ENCODE measurements around the gene MPV17L2.

GRCh38 chr19:18179957-18180356 lies 13.1 kb upstream of the MPV17L2 start:
- TF ChIP-seq POLR2A (IDR thresholded peaks at IDR 0.05) (no peak), CTCF (IDR thresholded peaks at IDR 0.05) (no peak)

All from thyroid gland (tissue), 4 donors.